Measurements from ENCODE around the gene COPS7A.

- TF ChIP-seq CTCF (conservative IDR thresholded peaks at IDR 0.05) = no peak
- TF ChIP-seq EZH2 (IDR thresholded peaks at IDR 0.05; ENCODE audit: low read depth) = no peak
These were observed 24.4 kb upstream of the COPS7A start for GRCh38 chr12:6699259-6699988.
